Dermis microvascular lymphatic vessel endothelial cell (primary cell): ENCODE data around the gene RARS2. TPM values are rescaled to one million over a fixed set of nuclear protein-coding genes. Genes with fewer than 3 reads are reported as not detected.
A peak's percentile ranks its signal among the peaks of the same experiment; 100 is the strongest.

Experiments
- DNase-seq, 2 donors: peaks; one replicate each; pipeline versions ENCODE4 v3.0.0 to v3.0.0-alpha.2; 2010; ENCODE audit warnings: low read depth in 2 of 2
- total RNA-seq: library from RNA; depleted of rRNA; stranded (reverse); fragments of >200 nt; gene quantifications from 2 replicates; pipeline ENCODE4 v1.2.1, GENCODE V29; 2014

RARS2 gene
- total RNA-seq, 1 donor from 2014 or later = 28.6 TPM

DNA sequence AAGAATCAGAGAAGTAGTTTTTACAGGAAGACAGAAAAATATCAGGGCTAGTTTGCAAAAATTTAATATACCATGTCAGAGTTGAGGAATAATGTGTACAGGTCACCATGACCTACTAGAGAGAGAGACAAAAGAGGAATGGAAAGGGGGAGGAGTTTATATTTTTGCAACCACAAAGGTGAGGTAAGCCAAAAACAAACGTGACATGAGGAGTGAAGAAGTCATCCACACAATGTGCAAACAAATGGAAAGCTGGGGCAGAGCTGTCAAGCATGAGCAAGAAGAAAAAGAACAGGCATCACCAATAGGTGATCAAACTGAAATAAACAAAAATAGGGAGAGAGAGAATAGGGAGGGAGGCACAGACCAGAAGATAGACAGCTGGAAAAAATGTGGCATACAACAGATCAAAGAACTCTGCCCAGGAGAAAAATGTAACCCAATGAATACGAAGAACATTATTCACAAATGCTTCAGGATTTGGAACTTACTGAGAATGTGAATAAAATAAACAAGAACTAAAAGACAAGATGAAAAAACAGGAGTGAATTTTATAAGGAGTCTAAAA lies 15.5 kb downstream of the RARS2 start:
- DNase-seq = peak; percentile 26 to 58

DNA sequence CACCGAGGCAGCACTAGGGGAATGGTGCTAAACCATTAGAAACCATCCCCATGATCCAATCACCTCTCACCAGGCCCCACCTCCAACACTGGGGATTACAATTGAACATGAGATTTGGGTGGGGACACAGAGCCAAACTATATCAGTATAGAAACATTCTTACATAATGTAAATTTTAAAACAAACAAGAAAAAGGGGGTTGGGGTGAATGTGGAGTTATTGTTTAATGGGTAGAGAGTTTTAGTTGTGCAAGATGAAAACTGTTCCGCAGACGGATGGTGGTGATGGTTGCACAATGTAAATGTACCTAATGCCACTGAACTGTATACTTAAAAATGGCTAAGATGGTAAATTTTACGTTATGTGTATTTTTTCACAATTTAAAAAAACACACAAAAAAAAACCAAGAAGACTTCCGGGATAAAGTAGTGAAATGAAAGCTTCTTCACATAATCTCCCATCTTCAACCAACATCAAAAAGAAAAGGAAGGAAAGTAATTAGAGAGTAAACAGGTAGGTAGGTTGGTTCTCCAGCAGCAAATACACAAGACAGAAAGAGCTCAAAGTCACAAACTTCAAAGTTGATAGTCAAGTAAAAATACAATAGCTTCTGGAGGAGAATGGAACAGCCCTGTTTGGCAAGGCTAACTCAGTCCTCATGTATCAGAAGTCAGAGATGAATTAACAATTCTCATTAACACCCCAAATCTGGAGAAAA lies 16.3 kb downstream of the RARS2 start:
- no peak for DNase-seq

DNA sequence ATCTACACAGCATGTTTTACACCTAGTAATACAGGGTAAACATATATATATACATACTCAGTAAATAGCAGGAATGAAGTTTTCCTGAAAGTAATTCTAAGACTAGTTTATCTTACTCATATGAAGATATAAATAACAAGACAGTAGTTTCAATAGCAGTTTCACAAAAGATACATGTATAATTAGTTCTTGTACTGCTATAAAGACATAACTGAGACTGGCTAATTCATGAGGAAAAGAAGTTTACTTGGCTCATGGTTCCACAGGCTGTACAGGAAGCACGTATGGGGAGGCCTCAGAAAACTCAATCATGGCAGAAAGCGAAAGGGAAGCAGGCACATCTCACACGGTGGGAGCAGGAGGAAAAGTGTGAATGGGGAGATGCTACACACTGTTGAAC lies 16.9 kb downstream of the RARS2 start:
- DNase-seq = no peak

DNA sequence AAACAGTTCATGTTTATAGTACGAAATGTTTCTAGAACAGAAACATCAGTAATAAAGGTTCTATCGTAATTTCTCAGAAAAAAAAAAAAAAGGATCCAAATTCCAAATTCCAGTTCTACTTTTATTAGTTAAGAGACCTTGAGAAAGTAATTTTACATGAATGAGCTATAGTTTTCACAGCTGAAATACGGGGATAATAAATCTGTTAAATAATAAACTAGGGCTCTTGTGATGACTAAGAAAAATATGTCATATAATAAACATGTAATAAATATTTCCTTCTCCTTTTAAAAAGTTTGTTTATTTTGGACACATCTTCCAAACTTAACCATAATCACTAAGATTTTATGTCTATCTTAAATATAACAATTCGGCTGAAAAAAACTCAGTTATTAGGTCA lies 17.8 kb downstream of the RARS2 start:
- DNase-seq = peak in 1 of 2 donors; percentile 21

DNA sequence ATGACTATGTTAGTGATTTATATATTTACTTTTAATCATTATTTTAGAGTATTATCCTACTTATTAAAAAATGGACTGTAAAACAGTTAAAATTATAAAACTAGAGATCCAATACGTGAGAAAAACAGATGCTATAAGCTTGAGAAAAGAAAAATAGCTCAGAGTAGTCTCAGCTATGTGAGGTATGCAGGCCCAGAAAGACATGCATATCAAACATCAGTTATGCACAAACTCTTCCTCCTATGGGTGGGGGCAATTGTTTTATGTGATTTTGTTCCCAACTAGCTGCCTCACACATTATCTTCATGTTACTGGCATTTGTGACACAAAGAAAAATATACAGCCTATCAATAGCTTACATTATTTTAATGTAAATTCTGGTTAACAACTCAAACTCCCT lies 28.8 kb downstream of the RARS2 start:
- DNase-seq = no peak

DNA sequence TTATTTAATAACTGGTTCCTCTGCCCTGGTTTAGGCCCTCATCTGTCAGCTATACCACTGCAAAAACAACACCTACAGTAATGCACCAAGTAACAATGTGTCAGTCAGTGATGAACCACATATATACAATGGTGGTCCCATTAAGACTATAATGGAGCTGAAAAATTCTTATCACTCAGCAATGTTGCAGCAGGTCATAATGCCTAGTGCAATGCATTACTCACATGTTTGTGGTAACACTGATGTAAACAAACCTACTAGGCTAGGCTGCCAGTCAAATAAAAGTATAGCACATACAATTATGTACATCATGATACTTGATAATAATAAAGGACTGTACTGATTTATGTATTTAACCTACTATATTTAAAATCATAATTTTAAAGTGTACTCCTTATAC lies 31.3 kb downstream of the RARS2 start:
- DNase-seq = no peak

DNA sequence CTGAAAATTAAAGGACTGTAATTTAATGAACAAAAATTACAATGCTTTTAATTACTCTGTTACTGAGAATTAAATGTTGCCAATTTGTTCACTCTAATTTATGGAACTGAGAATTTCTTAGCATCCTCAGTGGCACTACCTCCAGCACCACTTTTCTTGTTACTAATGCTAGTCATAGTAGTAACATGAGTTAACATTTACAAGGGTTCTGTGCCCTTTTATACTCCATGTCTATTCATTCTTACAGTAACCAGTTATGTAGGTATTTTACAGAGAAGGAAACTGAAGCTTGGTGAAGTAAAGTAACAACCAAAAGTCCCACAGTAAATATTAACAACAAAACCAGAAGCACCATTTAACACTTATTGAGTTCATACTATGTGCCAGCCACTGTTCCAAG lies 34.3 kb downstream of the RARS2 start:
- no peak for DNase-seq

DNA sequence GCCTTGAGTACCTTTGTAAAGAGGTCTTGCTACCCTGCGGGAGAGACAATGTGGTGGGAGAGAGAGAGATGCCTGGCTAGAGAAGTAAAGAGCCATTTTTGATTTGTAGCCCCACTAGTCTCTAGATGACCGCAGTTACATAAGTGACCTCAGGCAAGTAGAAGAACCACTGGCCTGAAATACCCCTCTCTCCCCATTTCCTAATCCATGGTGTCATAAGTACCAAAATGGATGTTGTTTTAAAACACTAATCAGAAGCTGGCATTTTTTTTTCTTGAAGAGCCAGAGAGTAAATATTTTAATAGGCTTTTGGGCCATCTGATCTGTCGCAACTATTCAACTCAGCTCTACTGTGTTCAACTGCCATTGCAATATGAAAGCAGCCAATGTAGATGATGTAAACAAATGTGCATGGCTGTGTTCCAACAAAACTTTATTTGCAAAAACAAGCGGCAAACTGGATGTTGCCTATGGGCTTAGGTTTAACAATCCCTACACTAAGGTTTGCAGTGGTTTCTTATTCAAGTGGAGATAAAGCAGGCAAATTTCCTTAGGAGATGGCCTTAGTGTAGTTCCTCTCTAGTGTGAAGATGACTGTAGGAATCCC lies 36.5 kb downstream of the RARS2 start:
- no peak for DNase-seq

DNA sequence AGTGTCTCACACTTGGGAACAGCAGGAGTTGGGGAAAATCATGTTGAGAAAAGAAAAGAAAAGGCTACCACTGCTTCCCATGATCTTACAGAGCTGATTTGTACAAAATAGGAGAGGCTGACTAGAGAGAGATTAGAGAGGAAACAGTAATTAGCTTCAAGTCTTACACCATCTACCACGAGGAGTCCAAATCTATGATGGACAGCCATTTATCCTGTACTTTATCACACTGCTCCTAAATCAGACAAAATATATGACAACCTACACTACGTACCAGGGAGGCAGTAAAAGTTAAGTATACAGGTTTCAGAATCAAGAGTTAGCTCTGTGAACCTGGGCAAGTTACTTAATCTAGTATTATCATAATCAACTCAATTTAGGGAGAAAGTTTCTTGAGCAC lies 38.0 kb downstream of the RARS2 start:
- DNase-seq = no peak

DNA sequence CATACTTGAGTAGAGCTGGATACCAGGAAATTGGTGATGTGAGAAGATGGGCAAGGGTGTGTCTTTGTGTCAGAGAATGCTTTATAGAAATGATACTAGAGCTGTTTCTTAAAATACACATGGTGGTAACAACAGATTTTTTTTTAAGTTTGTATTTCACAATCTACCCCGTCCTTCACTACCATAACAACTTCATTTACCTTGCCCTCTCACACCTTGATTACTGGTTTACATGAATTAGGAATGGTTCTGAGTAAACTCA lies 45.4 kb downstream of the RARS2 start:
- no peak for DNase-seq

DNA sequence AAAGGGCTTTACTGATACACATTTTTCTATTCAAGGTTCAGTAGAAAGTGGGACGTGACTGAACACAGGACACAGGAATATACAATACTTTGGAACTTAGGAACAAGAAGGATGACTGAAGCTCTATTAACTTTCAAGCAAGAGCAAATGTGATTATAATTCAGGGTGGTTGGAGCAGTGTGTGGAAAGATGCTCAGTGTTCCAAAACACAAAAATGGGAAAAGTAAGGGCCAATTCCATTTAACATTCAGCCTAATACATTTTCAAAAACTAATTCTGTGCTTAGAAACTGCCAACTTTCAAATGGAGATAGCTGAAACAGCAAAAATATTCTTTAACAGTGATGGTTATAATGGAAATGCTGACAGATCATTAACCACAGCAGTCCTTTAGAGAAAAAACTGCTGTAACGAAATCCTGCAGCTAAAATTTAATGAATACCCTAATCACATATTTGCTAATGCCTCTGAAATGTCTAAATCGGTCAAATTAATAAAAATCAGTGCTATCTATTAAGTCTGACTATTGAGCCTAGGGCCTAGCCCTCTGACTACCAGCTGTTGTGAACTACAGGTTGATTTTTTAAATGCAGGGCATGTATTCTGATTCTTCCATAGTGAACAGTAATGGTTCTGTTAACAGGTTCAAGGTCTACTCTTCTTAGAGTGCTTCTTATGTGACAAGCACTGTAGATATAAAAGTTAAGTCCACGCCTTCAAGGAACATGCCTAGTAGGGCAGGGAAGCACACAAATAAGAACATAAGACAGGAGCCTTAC lies 45.9 kb downstream of the RARS2 start:
- DNase-seq = no peak

DNA sequence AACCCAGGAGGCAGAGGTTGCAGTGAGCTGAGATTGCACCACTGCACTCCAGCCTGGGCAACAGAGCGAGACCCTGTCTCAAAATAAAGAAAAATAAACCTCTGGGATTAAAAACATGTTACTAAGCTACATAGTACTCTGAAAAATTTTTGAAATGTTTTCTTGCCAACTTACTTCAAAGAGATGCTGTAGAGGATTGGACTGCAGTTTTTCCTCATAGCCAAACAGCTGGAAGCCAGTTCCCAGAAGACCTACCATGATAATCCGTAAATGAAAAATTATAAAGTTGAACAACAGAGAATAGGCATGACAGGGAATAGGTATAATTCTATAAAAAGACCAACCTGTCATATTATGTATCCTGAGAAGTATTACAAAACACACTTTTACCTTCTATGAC lies 48.0 kb downstream of the RARS2 start:
- no peak for DNase-seq

DNA sequence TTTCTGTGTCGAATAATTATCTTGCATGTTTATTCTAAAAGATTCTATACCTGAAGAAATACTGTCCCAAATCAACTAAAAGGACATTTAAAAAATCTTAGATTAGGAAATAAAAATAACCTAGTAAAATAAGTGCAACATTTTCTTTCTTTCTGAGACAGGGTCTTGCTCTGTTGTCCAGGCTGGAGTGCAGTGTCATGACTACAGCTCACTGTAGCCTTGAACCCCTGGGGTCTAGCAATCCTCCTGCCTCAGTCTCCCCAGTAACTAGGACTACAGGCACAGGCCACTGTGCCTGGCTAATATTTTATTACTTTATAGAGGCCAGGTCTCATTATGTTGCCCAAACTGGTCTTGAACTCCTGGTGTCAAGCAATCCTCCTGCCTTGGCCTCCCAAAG lies 48.7 kb downstream of the RARS2 start:
- no peak for DNase-seq

DNA sequence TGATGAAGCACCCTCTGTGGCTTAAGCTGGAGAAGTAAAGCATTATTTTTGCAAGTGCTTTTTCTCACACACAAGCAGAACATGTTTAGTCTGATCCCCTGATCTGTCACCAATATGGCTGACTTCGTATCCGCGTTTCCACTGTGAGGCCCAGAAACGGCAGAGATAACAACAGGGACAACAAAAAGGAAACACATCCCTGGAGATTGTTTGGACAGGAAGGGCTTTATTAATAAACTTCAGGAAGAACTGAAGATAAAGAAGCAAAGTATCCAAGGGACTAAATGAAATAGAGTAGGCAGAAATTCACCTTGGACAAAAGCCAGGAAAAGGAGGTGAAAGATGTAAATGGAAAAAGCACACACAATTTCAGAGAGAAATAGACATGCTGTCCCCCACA lies 49.2 kb downstream of the RARS2 start:
- peak; percentile 93 to 97 for DNase-seq

DNA sequence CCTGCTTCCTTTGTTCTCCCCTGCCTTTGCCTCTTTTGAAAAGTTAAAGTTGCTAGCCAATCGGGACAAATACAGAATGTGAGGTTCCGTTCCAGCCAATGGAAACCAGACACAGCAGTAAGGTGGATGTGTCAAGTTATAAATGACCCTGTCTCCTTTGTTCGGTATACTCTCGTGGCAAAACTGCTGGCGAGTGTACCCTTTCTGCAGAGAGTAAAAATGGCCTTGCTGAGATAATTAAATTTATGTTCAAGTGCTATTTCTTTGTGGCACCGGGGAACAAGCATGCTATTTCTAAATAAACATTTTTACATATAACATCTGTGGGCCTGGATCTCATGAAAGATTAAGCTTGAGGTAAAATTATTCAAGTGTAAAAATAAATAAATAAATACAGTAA lies 50.2 kb downstream of the RARS2 start:
- DNase-seq = no peak

DNA sequence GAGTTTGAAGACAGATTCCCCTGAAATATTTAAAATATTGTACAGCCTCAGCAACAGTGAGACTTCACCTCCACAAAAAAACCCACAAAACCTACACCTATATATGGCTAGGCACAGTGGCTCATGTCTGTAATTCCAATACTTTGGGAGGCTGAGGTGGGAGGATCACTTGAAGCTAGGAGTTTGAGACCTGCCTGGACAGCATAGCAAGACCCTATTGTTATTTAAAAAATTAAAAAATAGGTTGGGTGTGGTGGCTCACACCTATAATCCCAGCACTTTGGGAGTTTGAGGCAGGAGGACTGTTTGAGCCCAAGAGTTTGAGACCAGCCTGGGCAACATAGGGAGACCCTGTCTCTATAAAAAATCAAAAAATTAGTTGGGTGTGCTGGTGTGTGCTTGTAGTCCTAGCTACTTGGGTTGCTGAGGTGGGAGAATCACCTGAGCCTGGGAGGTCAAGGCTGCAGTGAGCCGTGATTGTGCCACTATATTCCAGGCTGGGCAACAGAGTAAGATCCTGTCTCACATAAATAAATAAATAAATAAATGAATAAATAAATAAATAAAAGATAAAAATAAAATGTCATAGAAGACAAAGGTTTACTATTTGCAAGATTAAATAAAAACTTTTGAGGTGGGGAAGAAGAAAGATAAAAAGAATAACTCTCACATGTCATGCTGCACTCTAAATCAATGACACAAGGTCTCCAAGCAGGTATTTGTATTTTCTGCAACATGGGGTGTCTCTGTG lies 51.1 kb downstream of the RARS2 start:
- DNase-seq = no peak

DNA sequence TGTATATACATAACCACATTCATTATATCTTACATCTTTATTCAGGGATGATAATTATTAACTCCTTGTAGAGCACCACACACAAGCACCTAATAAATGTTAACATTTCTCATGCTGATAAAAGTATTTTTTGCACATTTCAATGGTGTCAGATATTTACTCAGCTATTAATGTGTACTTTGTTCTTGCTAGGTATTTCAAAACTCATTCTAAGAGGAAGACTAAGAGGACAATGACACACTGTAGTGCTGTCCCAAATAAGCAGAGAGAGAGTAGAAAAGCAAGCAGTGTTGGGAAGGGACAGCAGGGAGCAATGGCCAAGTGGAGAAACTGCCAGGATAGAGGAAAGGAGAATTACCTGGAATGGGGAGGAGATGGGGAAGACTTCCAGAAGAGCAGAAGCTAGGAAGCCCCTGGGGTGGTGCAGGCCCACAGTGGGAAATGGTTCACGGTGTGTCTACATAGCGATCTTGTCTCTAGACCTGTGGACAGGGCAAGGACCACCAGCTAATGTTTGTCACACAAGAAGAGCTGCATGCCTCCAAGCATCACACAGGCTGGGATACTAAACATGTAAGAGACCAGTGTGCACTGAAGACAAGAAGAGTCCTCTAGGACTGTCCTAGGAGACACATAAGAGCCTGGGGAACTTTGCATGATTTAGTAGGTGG lies 55.3 kb downstream of the RARS2 start:
- no peak for DNase-seq

DNA sequence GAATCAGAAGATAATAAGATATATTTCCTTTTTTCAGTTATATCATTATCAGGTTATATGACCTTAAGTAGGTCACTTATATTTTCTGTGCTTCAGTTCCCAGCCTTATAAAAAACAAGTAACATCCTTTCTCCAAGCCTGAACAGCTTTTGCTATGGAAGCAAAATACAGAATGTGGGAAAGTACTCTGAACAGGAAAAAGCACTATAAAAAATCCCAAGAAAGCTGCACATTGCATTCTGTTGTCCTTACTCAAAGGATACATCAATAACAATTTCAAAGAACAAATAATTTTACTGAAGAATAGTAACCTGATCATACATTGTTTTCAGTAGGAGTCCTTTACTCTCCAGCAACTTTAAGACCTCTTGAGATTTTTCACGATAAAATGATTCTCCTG lies 60.6 kb downstream of the RARS2 start:
- peak in 1 of 2 donors; percentile 62 for DNase-seq

DNA sequence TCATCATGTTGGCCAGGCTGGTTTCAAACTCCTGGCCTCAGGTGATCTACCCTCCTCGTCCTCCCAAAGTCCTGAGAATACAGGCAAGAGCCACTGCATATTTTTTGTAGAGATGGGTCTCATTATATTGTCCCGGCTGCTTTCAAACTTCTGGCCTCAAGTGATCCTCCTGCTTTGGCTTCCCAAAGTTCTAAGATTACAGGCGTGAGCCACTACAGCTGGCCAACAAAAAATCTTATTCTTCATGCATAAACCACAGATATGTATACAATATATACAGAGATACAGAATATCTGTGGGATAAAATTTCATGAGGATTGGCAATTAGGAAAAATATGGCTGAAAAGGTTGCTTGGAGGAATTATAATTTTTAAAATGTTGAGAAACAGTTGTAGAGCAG lies 67.1 kb downstream of the RARS2 start:
- DNase-seq = no peak

DNA sequence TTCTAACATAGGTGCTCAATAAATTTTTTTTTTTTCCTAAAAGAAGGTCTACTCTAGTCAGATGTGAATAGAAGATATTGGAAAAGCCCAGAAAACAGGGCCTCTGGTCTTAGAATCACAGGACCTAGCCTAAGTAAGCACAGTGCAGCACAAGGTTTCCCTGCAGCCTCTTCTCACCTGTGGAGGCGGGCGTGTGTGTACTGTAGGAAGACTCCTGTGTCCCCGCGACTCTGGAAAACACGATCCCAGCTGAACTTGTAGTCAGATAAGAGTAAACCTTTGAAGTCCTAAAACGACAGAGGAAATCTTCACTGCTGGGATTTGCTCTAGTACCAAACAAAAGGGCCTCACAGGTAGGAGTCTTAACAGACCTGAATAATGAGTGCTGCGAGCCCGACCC lies 71.3 kb downstream of the RARS2 start:
- DNase-seq = no peak

DNA sequence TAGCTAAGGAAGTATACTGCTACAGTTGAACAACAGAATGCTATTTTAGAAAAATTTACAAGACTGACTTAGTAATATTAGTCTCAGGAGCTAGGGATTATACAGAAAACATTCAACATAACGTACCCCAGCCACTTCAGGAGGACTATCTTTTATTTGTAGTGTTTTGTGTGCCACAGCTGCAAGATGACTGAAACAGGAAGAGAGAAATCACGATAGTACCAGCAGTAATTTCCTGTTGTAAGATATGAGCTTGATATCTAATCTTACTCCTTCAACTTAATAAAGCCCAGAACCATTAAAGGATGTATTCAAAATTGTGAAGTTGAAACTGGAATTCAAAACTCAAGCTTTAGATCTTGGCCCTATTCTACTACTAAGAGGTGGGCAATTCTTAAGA lies 75.0 kb downstream of the RARS2 start:
- DNase-seq = peak in 1 of 2 donors; percentile 21
